Suprapubic skin (tissue), 4 donors: ENCODE results near the gene GPRC5C. TPM values are rescaled to one million over a fixed set of nuclear protein-coding genes. Genes with fewer than 3 reads are reported as not detected.

Experiments used
- DNase-seq, 2 donors: peaks; one replicate each; pipeline ENCODE4 v3.0.0-alpha.2; 2019; ENCODE audit warnings: low spot score in 2 of 2
- H3K27ac ChIP-seq: fragments of 200-600 bp; sonication (generic); one replicate; pipeline ENCODE4 v1.5.1; 2019
- H3K27me3 ChIP-seq: fragments of 200-600 bp; sonication (generic); one replicate; pipeline ENCODE4 v1.5.1; 2019
- H3K36me3 ChIP-seq: fragments of 200-600 bp; sonication (generic); one replicate; pipeline ENCODE4 v1.5.1; 2019
- H3K4me1 ChIP-seq: fragments of 200-600 bp; sonication (generic); one replicate; pipeline ENCODE4 v1.5.1; 2019
- H3K4me3 ChIP-seq: fragments of 200-600 bp; sonication (generic); one replicate; pipeline ENCODE4 v1.5.1; 2019; ENCODE audit warnings: mild to moderate bottlenecking
- H3K9me3 ChIP-seq: fragments of 200-600 bp; sonication (generic); one replicate; pipeline ENCODE4 v1.5.1; 2019
- CTCF ChIP-seq, 2 donors: fragments of 200-600 bp in 1 of 2; fragments of 450-650 bp in 1 of 2; sonication (generic) in 1 of 2; IDR thresholded peaks; one replicate each; pipeline ENCODE4 v1.5.1; 2016 to 2019; ENCODE audit warnings: antibody characterized with exemption in 2 of 2, mild to moderate bottlenecking in 1 of 2, moderate library complexity in 1 of 2
- EP300 ChIP-seq: sonication (generic); formaldehyde crosslinking; IDR thresholded peaks from one replicate; pipeline ENCODE4 v1.6.1; 2017; ENCODE audit warnings: antibody characterized with exemption
- POLR2A ChIP-seq, 2 donors: fragments of 450-650 bp; IDR thresholded peaks; one replicate each; pipeline ENCODE4 v1.6.1; 2017; ENCODE audit warnings: antibody characterized with exemption in 2 of 2, mild to moderate bottlenecking in 2 of 2, moderate library complexity in 2 of 2
- POLR2AphosphoS5 ChIP-seq, 3 donors: sonication (generic); formaldehyde crosslinking; IDR thresholded peaks; one replicate each; pipeline ENCODE4 v1.6.1; 2017; ENCODE audit warnings: antibody characterized with exemption in 3 of 3
- WGBS: methylation state at CpG from one replicate; pipeline ENCODE4 v1.1.5; 2018; 5-methylcytosine and 5-hydroxymethylcytosine counted together
- total RNA-seq, 4 donors: library from RNA; depleted of rRNA; stranded (reverse); fragments of >200 nt; gene quantifications; one replicate each; pipeline ENCODE4 v1.1.0, GENCODE V29; 2016

The GPRC5C gene
- total RNA-seq, 4 donors from 2014 or later = 72.0 to 106 (median 91.5) TPM

GRCh38 chr17:74430385-74430705 lies 1.5 kb upstream of the GPRC5C start:
- no peaks in the 10 kb centered on the region for H3K9me3 ChIP-seq
- H3K27ac ChIP-seq = peak overlapping the region; percentile 89
- 12% methylated on average over 3 of the region's 13 CpGs for WGBS
- H3K4me1 ChIP-seq = peaks cover 74% of the 10 kb centered on the region
- H3K4me3 ChIP-seq = peak overlapping the region; percentile 64
- TF ChIP-seq CTCF (IDR thresholded peaks at IDR 0.05) (no peak), EP300 (no peak), POLR2AphosphoS5 (IDR thresholded peaks at IDR 0.05) (no peak), POLR2A (IDR thresholded peaks at IDR 0.05) (no peak)
- H3K36me3 ChIP-seq = no peaks in the 10 kb centered on the region
- peaks cover 34% of the 10 kb centered on the region for H3K27me3 ChIP-seq
- DNase-seq = no peak

- no peaks in the 10 kb centered on the region for H3K9me3 ChIP-seq
- H3K27me3 ChIP-seq = peaks cover 34% of the 10 kb centered on the region
- peak overlapping the region; percentile 64 for H3K4me3 ChIP-seq
- peak in 1 of 2 donors; percentile 79 for DNase-seq
- peak overlapping the region; percentile 89 for H3K27ac ChIP-seq
- H3K4me1 ChIP-seq = peaks cover 74% of the 10 kb centered on the region
- no peaks in the 10 kb centered on the region for H3K36me3 ChIP-seq
- no peak for TF ChIP-seq CTCF (IDR thresholded peaks at IDR 0.05)
- no peak for TF ChIP-seq POLR2AphosphoS5 (IDR thresholded peaks at IDR 0.05)
- TF ChIP-seq POLR2A (IDR thresholded peaks at IDR 0.05) = no peak
- TF ChIP-seq EP300 = no peak
- 0% methylated on average over 43 of the region's 67 CpGs for WGBS
Measured at GRCh38 chr17:74430706-74431567, 951 bp upstream of the GPRC5C start.

- peak overlapping the region; percentile 64 for H3K4me3 ChIP-seq
- H3K4me1 ChIP-seq = peaks cover 64% of the 10 kb centered on the region
- TF ChIP-seq EP300 = no peak
- no peak for TF ChIP-seq CTCF (IDR thresholded peaks at IDR 0.05)
- no peak for TF ChIP-seq POLR2A (IDR thresholded peaks at IDR 0.05)
- no peak for TF ChIP-seq POLR2AphosphoS5 (IDR thresholded peaks at IDR 0.05)
- DNase-seq = no peak
- WGBS = 3% methylated on average over 8 of the region's 33 CpGs
- peaks cover 34% of the 10 kb centered on the region for H3K27me3 ChIP-seq
- peak overlapping the region; percentile 89 for H3K27ac ChIP-seq
- no peaks in the 10 kb centered on the region for H3K9me3 ChIP-seq
- no peaks in the 10 kb centered on the region for H3K36me3 ChIP-seq
Measured at GRCh38 chr17:74432424-74432690, 469 bp downstream of the GPRC5C start.

- no peak for DNase-seq
- H3K36me3 ChIP-seq = no peaks in the 10 kb centered on the region
- no peaks in the 10 kb centered on the region for H3K9me3 ChIP-seq
- H3K4me1 ChIP-seq = peaks cover 59% of the 10 kb centered on the region
- peaks cover 34% of the 10 kb centered on the region for H3K27me3 ChIP-seq
- H3K27ac ChIP-seq = peak overlapping the region; percentile 89
- TF ChIP-seq POLR2AphosphoS5 (IDR thresholded peaks at IDR 0.05) (no peak), POLR2A (IDR thresholded peaks at IDR 0.05) (no peak), CTCF (IDR thresholded peaks at IDR 0.05) (no peak), EP300 (no peak)
- 15% methylated on average over 15 of the region's 23 CpGs for WGBS
- H3K4me3 ChIP-seq = peak overlapping the region; percentile 64
Measured at GRCh38 chr17:74432766-74433391, 991 bp downstream of the GPRC5C start.

GRCh38 chr17:74433421-74434121 lies 1.7 kb downstream of the GPRC5C start:
- Histone ChIP-seq H3K27me3 (peaks cover 34% of the 10 kb centered on the region), H3K4me3 (peak overlapping the region; percentile 64), H3K36me3 (no peaks in the 10 kb centered on the region), H3K27ac (peak overlapping the region; percentile 34), H3K4me1 (peaks cover 52% of the 10 kb centered on the region), H3K9me3 (no peaks in the 10 kb centered on the region)
- 57% methylated on average over 15 of the region's 17 CpGs for WGBS
- TF ChIP-seq EP300 (no peak), POLR2AphosphoS5 (IDR thresholded peaks at IDR 0.05) (no peak), POLR2A (IDR thresholded peaks at IDR 0.05) (no peak), CTCF (IDR thresholded peaks at IDR 0.05) (no peak)
- DNase-seq = no peak
